ENCODE measurements around the gene JAZF1.

The JAZF1 gene

GRCh38 chr7:28061824-28062196 is 118.8 kb downstream of the JAZF1 start:
- no peak for TF ChIP-seq CTCF (IDR thresholded peaks at IDR 0.05; ENCODE audit: low read depth, low read length)
- H3K4me3 ChIP-seq (ENCODE audit: low read depth, low read length), result no peak overlapping the region

GRCh38 chr7:28060371-28060950 is 120.1 kb downstream of the JAZF1 start:
- no peak for TF ChIP-seq CTCF (IDR thresholded peaks at IDR 0.05; ENCODE audit: low read depth, low read length)
- H3K4me3 ChIP-seq (ENCODE audit: low read depth, low read length), result no peak overlapping the region

GRCh38 chr7:28055161-28055544 is 125.4 kb downstream of the JAZF1 start:
- H3K4me3 ChIP-seq (ENCODE audit: low read depth, low read length), result no peak overlapping the region
- TF ChIP-seq CTCF (IDR thresholded peaks at IDR 0.05; ENCODE audit: low read depth, low read length), result no peak

GRCh38 chr7:28054531-28055160 is 125.9 kb downstream of the JAZF1 start:
- no peak overlapping the region for H3K4me3 ChIP-seq (ENCODE audit: low read depth, low read length)
- no peak for TF ChIP-seq CTCF (IDR thresholded peaks at IDR 0.05; ENCODE audit: low read depth, low read length)

- no peak for TF ChIP-seq CTCF (IDR thresholded peaks at IDR 0.05; ENCODE audit: low read depth, low read length)
- no peak overlapping the region for H3K4me3 ChIP-seq (ENCODE audit: low read depth, low read length)
Observed at GRCh38 chr7:28052933-28053332, 127.7 kb downstream of the JAZF1 start.

GRCh38 chr7:28048694-28049093 is 131.9 kb downstream of the JAZF1 start:
- no peak for TF ChIP-seq CTCF (IDR thresholded peaks at IDR 0.05; ENCODE audit: low read depth, low read length)

GRCh38 chr7:28046035-28046434 is 134.6 kb downstream of the JAZF1 start:
- no peak for TF ChIP-seq CTCF (IDR thresholded peaks at IDR 0.05; ENCODE audit: low read depth, low read length)
- no peak overlapping the region for H3K4me3 ChIP-seq (ENCODE audit: low read depth, low read length)

More at GRCh38 chr7:28048694-28049093, 131.9 kb downstream of the JAZF1 start:
- no peak overlapping the region for H3K4me3 ChIP-seq (ENCODE audit: low read depth, low read length)
